Hematopoietic multipotent progenitor cell treated with erythropoietin and hydrocortisone succinate and interleukin-3 and kit ligand, for 4 days (in vitro differentiated cells): ENCODE measurements around the gene GREM2.

Experiments used
- DNase-seq: peaks from one replicate; pipeline ENCODE4 v3.0.0-alpha.2; 2015

The GREM2 gene

DNA sequence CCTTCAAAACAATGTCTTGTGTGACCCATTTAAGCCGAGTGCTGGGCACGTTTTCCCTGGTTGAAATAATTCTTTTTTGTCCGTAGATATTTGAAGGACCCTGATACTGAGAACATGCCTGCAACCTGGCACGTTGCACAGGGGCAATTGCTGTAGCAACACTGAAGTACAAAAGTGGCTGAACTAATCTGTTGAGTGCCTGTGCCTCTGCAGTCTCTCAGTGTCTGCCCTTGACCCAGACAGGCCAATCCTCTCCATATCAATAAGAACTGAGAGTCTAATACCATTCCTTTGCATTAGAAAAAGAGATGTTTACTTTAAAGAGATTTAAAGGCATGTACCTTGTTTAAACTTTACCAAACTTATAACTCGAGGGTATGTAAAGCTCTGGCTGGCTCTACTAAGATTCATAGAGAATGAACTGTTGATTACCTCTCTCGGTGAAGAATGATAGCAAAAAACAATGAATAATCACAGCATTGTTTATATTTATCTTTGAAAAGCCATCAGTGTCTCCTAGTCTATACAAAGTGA, 2.4 kb downstream of the GREM2 start:
- DNase-seq: no peak

GRCh38 chr1:240608707-240609106, 3.2 kb downstream of the GREM2 start:
- peak; percentile 7 for DNase-seq

DNA sequence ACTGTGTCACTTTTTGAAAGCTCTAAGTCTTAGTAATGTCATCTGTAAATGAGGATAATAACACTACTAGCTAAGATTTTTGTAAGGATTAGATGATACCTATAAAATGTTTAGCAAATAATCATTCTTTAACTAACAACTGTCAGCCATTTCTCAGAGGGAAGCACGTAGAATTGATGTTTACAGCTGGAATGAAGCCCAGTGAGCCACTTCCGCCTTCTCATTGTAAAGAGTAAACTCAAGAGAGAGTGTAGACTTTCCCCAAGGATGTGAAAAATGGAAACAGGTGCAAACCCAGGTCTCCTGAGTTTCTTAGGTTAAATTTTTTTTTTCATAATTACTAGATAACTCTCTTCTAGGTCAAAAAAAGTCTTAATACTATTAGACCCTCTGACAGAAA, 4.9 kb downstream of the GREM2 start:
- no peak for DNase-seq

- no peak for DNase-seq
These were observed 9.8 kb downstream of the GREM2 start for GRCh38 chr1:240602189-240602588.

DNA sequence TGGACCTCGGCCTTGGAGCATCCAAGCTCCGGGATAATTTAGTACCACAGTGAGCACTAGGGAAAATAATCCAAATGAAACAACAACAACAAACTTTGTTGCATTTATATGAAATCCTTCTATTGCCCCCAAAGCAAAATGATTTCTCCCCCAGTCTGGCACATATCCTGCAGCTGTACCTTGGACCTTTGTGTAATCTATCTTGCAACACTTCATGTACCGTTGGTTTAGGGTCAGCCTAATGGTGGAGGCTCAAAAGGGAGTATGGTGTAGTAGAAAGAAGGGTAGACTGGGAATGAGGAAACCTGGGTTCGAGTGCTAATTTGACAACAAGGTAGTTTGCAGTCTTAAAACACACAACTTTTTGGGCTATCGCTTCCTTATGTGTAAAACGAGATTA, 12.1 kb downstream of the GREM2 start:
- no peak for DNase-seq

DNA sequence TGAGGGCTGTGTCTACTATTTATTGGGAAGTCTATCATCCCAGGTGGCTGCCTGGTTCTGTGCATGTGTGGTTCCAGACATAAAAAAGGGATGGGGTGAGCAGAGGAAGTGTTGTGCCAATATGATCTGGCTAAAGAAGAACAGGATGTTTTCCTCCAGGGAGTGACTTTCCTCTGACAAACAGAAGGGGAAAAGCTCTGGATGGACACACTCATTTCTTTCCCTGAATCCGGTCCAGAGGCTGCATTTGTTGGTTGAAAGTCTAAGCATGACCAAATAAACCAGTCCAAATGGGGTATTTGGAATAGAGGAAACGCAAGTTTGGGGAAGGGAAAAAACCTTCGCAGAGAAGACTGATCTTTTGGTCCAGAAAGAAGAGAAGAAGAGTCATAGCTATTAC, 12.7 kb downstream of the GREM2 start:
- no peak for DNase-seq

GRCh38 chr1:240598216-240599001, 13.5 kb downstream of the GREM2 start:
- DNase-seq: no peak

DNA sequence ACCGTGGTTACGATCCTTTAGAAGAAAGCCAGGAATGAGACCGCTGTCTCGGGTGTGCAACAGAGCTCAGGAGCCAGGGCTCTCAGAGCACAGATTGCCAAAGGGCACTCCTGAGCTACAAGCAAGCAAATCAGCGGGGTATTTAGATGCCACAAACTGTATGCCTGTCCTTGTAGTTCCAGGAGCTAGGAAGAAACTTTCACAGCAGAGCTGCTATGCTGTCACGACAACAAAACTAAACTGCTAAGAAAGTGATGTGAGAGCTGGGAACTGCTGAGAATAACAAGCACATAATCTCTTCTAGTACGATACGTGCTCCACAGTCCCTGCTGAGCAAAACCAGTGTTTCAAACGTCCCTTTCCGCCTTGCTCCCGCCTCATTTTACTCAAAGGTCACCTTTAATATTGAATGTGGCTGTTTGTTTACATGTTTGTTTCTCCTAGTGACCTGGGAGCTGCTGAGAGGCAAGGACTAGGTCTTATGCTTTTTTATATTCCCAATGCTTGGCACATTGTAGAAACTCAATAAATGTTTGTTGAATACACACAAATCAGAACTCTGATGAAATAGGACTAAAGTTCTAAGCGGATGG, 14.7 kb downstream of the GREM2 start:
- no peak for DNase-seq

DNA sequence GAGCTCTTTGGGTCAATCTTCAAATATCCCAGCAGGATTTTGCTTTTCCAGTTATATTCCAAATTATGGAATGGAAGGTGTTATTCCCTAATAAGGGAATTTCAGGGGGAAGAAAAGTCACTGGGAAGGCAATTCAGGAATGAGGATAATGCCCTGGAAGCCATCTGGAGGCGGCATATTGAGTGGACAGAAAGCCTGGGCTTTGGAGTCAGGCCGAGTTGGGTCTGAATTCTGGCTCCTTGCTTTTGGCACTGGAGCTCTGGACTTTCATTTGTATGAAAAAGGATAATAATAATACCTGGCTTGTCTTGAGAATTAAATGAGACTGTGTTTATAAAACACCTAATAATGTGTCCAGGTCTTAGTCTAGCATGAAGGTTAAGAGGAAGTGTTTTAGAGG, 16.5 kb downstream of the GREM2 start:
- DNase-seq: no peak

DNA sequence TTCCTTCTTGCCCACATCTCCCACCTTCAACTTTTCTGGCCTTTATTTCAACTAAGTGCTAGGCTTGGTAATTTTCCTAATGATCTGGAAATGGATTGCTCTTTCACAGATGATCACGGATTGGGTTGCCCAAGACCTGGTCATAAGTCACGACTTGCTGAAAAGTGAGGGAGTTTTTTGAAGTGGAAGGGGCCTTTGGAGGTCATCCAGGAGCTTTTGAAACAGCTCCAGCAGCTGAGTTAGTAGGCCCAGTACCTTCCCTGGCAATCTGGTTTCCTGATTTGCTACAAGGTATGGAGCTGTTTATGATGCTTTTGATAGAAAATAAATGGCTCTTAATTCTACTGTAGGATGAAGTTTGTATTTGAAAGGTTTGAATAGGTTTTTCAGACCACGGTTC, 20.4 kb downstream of the GREM2 start:
- DNase-seq: no peak

DNA sequence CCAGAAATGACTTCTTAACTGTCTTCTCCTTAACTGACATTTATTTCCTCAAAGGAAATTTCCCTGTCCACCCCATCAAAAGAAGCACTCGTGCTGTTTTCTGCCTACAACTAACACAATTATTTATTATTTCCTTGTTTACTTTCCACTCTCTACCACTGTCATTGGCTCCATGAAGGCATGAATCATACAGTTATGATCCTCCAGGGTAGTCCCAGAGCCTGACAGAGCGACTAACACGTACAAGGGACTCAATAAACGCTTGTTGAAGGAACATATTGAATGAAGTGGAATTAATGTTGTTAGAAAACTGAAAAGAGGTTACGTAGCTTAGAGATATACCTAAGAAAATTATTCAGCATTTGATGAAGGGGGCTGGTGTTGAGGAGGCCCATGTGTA, 20.9 kb downstream of the GREM2 start:
- no peak for DNase-seq

DNA sequence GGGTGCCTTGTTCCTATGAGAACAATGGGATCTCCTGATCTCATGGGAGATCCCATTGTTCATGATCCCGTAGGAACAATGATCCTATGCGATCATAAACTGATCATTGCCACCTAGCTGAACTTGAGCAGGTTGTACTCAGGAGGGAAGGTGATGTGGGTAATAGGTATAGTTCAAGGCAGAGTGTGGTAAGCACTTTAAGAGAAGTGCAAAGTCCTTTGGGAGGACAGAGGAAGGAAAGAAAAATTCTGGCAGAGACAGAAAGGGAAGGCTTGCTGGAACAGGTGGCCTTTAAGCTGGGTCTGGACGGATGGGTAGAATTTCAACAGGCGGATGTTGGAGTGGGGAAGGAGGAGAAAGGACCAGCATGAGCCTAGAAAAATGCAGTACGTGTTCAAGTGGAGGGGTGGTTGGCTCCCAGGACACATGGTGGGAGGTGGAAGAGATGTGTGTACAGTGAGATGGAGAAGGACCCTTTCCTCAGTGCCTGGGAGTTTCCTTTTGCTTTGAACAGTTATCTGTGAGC, 22.3 kb downstream of the GREM2 start:
- no peak for DNase-seq

- no peak for DNase-seq
These were observed 25.9 kb downstream of the GREM2 start for GRCh38 chr1:240586006-240586405.

GRCh38 chr1:240582953-240583352, 29.0 kb downstream of the GREM2 start:
- no peak for DNase-seq

- no peak for DNase-seq
These were observed 32.4 kb downstream of the GREM2 start for GRCh38 chr1:240579511-240579910.

GRCh38 chr1:240577095-240577494, 34.9 kb downstream of the GREM2 start:
- DNase-seq: no peak

DNA sequence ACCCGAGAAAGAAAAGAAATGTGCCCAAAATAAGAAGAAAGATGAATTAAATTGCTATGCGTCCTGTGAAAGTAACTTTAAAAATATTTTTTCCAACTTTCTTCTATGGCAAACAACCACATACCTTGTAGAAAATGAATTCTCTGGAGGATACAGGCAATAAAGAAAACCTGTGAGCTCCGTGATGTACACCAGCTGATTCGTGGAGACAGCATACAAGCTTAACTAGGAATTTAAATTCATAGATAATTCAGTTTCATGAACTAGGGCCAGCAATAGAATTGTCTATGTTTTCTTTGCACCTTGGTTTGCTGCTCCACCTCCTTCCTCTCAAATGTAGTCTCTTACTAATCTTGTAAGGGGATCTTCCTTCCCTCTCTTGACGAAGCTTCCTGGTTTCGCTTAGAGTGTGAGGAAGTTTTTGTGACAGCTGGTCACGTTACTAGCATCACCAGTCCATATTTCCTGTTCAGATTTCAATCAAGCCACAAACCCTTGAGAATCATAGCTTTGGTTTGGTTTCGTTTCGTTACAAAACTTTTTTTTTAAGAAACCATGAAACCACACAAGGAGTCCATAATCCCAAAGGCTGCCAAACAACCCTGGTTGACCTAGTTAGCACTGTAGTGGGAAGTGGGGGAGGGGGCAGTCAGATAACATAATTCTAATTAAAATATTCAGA, 35.8 kb downstream of the GREM2 start:
- peak; percentile 67 for DNase-seq

GRCh38 chr1:240572328-240572727, 39.6 kb downstream of the GREM2 start:
- DNase-seq: no peak

GRCh38 chr1:240571782-240572181, 40.2 kb downstream of the GREM2 start:
- DNase-seq: no peak

DNA sequence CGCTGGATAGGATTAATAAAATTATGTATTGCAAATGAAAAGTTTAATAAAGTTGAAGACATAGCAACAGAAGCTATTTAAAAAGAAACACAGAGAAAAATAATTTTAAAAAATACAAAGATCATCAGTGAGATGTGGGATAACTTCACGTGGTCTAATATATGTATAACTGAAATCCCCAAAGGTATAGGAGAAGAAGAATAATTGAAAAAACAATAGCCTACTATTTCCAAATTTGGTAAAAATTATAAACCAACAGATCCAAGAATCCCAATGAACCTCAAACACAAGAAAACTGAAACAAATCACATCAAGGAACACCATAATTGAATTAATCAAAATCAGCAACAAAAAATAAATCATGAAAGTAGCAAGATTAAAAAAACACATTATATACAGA, 44.9 kb downstream of the GREM2 start:
- no peak for DNase-seq

- no peak for DNase-seq
These were observed 49.2 kb downstream of the GREM2 start for GRCh38 chr1:240562779-240563178.

DNA sequence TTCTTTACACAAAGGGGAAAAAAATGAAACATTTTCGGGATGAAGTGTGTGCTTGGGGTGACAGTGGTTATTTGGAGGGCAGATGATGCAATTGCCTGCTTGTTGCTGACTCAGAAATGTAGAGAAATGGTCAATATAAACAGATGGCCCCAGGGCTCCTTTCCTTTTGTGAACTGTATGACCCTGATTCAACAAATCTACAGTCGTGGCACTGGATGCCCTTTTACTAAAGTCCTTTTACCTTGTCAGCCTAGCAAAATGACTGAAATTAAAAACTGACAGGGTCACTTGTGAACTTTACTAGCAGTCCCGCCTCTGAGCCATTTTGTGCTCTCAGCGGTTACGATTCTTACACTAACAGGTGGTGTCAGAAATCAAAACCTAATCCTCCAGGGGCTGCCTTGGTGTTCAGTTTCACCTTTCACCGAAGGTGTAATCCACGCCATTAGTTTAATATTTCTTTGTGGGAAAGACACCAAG, 49.8 kb downstream of the GREM2 start:
- no peak for DNase-seq

DNA sequence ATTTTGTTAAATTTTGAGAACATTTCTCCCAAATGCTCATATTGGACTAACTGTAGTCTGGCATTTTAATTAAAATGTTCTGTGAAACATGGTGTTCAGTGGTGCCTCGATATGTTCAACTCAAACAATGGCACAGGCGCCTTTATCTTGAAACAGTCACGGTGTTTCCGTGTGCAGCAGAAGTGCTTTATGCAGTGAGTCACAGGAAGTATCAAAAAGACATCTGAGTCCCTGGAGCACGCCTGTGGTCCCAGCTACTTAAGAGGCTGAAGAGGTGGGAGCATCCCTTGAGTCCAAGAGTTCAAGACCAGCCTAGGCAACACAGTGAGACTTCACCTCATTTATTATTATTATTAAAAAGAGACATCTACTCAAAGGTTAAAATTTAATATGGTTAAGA, 52.2 kb downstream of the GREM2 start:
- no peak for DNase-seq

- DNase-seq: no peak
These were observed 56.4 kb downstream of the GREM2 start for GRCh38 chr1:240555524-240555923.
